Vagina (tissue), 2 donors: Measurements from ENCODE around the gene NTM. TPM values are rescaled to one million over a fixed set of nuclear protein-coding genes. Genes with fewer than 3 reads are reported as not detected.

ENCODE experiments used
- DNase-seq, 2 donors: peaks; one replicate each; pipeline ENCODE4 v3.0.0-alpha.2; 2017; ENCODE audit errors: extremely low spot score in 2 of 2
- H3K27ac ChIP-seq: fragments of 200-600 bp; sonication (generic); one replicate; pipeline ENCODE4 v1.5.1; 2019
- H3K27me3 ChIP-seq: fragments of 200-600 bp; sonication (generic); one replicate; pipeline ENCODE4 v1.5.1; 2019
- H3K36me3 ChIP-seq, 2 donors: fragments of 200-600 bp; sonication (generic); one replicate each; pipeline ENCODE4 v1.5.1; 2017 to 2019
- H3K4me1 ChIP-seq: fragments of 200-600 bp; sonication (generic); one replicate; pipeline ENCODE4 v1.5.1; 2019
- H3K4me3 ChIP-seq, 2 donors: fragments of 200-600 bp; sonication (generic); 1 replicate in 1 of 2; 2 replicates in 1 of 2; pipeline ENCODE4 v1.5.1; 2016 to 2019
- H3K9me3 ChIP-seq: fragments of 200-600 bp; sonication (generic); one replicate; pipeline ENCODE4 v1.5.1; 2019
- CTCF ChIP-seq, 3 experiments: fragments of 450-650 bp in 2 of 3; fragments of 200-600 bp in 1 of 3; sonication (generic) in 1 of 3; IDR thresholded peaks; one replicate each; pipeline ENCODE4 v1.5.1; 2017 to 2019; ENCODE audit warnings: antibody characterized with exemption in 3 of 3, mild to moderate bottlenecking in 2 of 3, moderate library complexity in 2 of 3
- POLR2A ChIP-seq, 2 donors: fragments of 450-650 bp; IDR thresholded peaks; one replicate each; pipeline ENCODE4 v1.6.1; 2017; ENCODE audit warnings: antibody characterized with exemption in 2 of 2, mild to moderate bottlenecking in 2 of 2, moderate library complexity in 2 of 2
- POLR2AphosphoS5 ChIP-seq, 2 donors: sonication (generic); formaldehyde crosslinking; IDR thresholded peaks; one replicate each; pipeline ENCODE4 v1.9.0; 2017; ENCODE audit warnings: antibody characterized with exemption in 2 of 2, mild to moderate bottlenecking in 2 of 2, low read depth in 1 of 2; ENCODE audit not compliant: insufficient read depth in 1 of 2
- intact Hi-C: fragments of 100-400 bp; cut with DNase I; formaldehyde crosslinking; loops from one replicate; pipeline ENCODE4 v1.15.1; 2023
- total RNA-seq: library from RNA; depleted of rRNA; stranded (reverse); fragments of >200 nt; gene quantifications from one replicate; pipeline ENCODE4 v1.2.3, GENCODE V29; 2016

The NTM gene
- total RNA-seq, 1 donor from 2014 or later: 4.2 TPM

- no peak overlapping the region for H3K4me3 ChIP-seq
- H3K4me1 ChIP-seq: no peaks in the 10 kb centered on the region
- no peaks in the 10 kb centered on the region for H3K9me3 ChIP-seq
- DNase-seq: no peak
- no peaks in the 10 kb centered on the region for H3K27me3 ChIP-seq
- intact Hi-C loops: no loop called here
- no peak for TF ChIP-seq POLR2AphosphoS5 (IDR thresholded peaks at IDR 0.05; ENCODE audit: insufficient read depth in 1 of 2, low read depth in 1 of 2)
- TF ChIP-seq POLR2A (IDR thresholded peaks at IDR 0.05): no peak
- no peak for TF ChIP-seq CTCF (IDR thresholded peaks at IDR 0.05)
- H3K27ac ChIP-seq: no peak overlapping the region
- H3K36me3 ChIP-seq: no peaks in the 10 kb centered on the region
Measured at GRCh38 chr11:131544591-131544990, 174.2 kb downstream of the NTM start.

GRCh38 chr11:131546218-131546895, 175.9 kb downstream of the NTM start:
- no peaks in the 10 kb centered on the region for H3K27me3 ChIP-seq
- intact Hi-C loops: no loop called here
- H3K4me1 ChIP-seq: no peaks in the 10 kb centered on the region
- H3K4me3 ChIP-seq: no peak overlapping the region
- TF ChIP-seq POLR2AphosphoS5 (IDR thresholded peaks at IDR 0.05; ENCODE audit: insufficient read depth in 1 of 2, low read depth in 1 of 2) (no peak), CTCF (IDR thresholded peaks at IDR 0.05) (no peak), POLR2A (IDR thresholded peaks at IDR 0.05) (no peak)
- no peaks in the 10 kb centered on the region for H3K9me3 ChIP-seq
- H3K27ac ChIP-seq: no peak overlapping the region
- no peak for DNase-seq
- H3K36me3 ChIP-seq: no peaks in the 10 kb centered on the region

GRCh38 chr11:131549099-131549498, 178.7 kb downstream of the NTM start:
- H3K9me3 ChIP-seq: no peaks in the 10 kb centered on the region
- DNase-seq: no peak
- no peaks in the 10 kb centered on the region for H3K36me3 ChIP-seq
- TF ChIP-seq POLR2AphosphoS5 (IDR thresholded peaks at IDR 0.05; ENCODE audit: insufficient read depth in 1 of 2, low read depth in 1 of 2) (no peak), POLR2A (IDR thresholded peaks at IDR 0.05) (no peak), CTCF (IDR thresholded peaks at IDR 0.05) (no peak)
- no peaks in the 10 kb centered on the region for H3K4me1 ChIP-seq
- H3K4me3 ChIP-seq: no peak overlapping the region
- intact Hi-C loops: no loop called here
- H3K27ac ChIP-seq: no peak overlapping the region
- no peaks in the 10 kb centered on the region for H3K27me3 ChIP-seq

- Histone ChIP-seq H3K36me3 (no peaks in the 10 kb centered on the region), H3K9me3 (no peaks in the 10 kb centered on the region), H3K27me3 (no peaks in the 10 kb centered on the region), H3K4me3 (no peak overlapping the region), H3K27ac (no peak overlapping the region), H3K4me1 (no peaks in the 10 kb centered on the region)
- TF ChIP-seq CTCF (IDR thresholded peaks at IDR 0.05) (no peak), POLR2A (IDR thresholded peaks at IDR 0.05) (no peak), POLR2AphosphoS5 (IDR thresholded peaks at IDR 0.05; ENCODE audit: insufficient read depth in 1 of 2, low read depth in 1 of 2) (no peak)
- DNase-seq: no peak
- intact Hi-C loops: no loop called here
Measured at GRCh38 chr11:131549770-131550169, 179.4 kb downstream of the NTM start.

GRCh38 chr11:131560287-131560686, 189.9 kb downstream of the NTM start:
- no peak for TF ChIP-seq CTCF (IDR thresholded peaks at IDR 0.05)
- no peak for TF ChIP-seq POLR2AphosphoS5 (IDR thresholded peaks at IDR 0.05; ENCODE audit: insufficient read depth in 1 of 2, low read depth in 1 of 2)
- no peak for TF ChIP-seq POLR2A (IDR thresholded peaks at IDR 0.05)
- no peak overlapping the region for H3K4me3 ChIP-seq
- no peaks in the 10 kb centered on the region for H3K9me3 ChIP-seq
- intact Hi-C loops: no loop called here
- H3K27ac ChIP-seq: no peak overlapping the region
- no peaks in the 10 kb centered on the region for H3K4me1 ChIP-seq
- H3K27me3 ChIP-seq: no peaks in the 10 kb centered on the region
- no peaks in the 10 kb centered on the region for H3K36me3 ChIP-seq
- no peak for DNase-seq
